Neural progenitor cell (in vitro differentiated cells): Measurements from ENCODE around the gene TNFSF8. TPM values are rescaled to one million over a fixed set of nuclear protein-coding genes. Genes with fewer than 3 reads are reported as not detected.

Experiments used
- DNase-seq: peaks from one replicate; pipeline ENCODE4 v3.0.0-alpha.2; 2016; ENCODE audit warnings: low spot score
- H2AFZ ChIP-seq: fragments of 200-600 bp; sonication (generic); replicated peaks from 2 replicates; pipeline ENCODE4 v1.6.1; 2016; ENCODE audit warnings: antibody characterized with exemption
- H3F3A ChIP-seq: fragments of 200-600 bp; sonication (generic); 2 replicates; pipeline ENCODE4 v1.6.1; 2016; ENCODE audit warnings: antibody characterized with exemption, low read depth
- H3K27ac ChIP-seq: fragments of 200-600 bp; sonication (generic); 2 replicates; pipeline ENCODE4 v1.5.1; 2016; ENCODE audit warnings: mild to moderate bottlenecking
- H3K27me3 ChIP-seq: fragments of 200-600 bp; sonication (generic); 2 replicates; pipeline ENCODE4 v1.6.1; 2016; ENCODE audit warnings: mild to moderate bottlenecking, moderate library complexity
- H3K36me3 ChIP-seq: fragments of 200-600 bp; sonication (generic); 2 replicates; pipeline ENCODE4 v1.5.1; 2016
- H3K4me1 ChIP-seq: fragments of 200-600 bp; sonication (generic); 2 replicates; pipeline ENCODE4 v1.6.1; 2016; ENCODE audit warnings: mixed run types
- H3K4me2 ChIP-seq: fragments of 200-600 bp; sonication (generic); 2 replicates; pipeline ENCODE4 v1.6.1; 2016
- H3K4me3 ChIP-seq: fragments of 200-600 bp; sonication (generic); 2 replicates; pipeline ENCODE4 v1.5.1; 2016
- H3K79me2 ChIP-seq: fragments of 200-600 bp; sonication (generic); 2 replicates; pipeline ENCODE4 v1.6.1; 2016; ENCODE audit warnings: low read depth
- H3K9ac ChIP-seq: fragments of 200-600 bp; sonication (generic); 2 replicates; pipeline ENCODE4 v1.6.1; 2016
- H3K9me3 ChIP-seq: fragments of 200-600 bp; sonication (generic); 2 replicates; pipeline ENCODE4 v1.5.1; 2016; ENCODE audit warnings: low read depth
- H4K20me1 ChIP-seq: fragments of 200-600 bp; sonication (generic); 2 replicates; pipeline ENCODE4 v1.6.1; 2016; ENCODE audit warnings: low read depth
- H3K27ac Mint-ChIP-seq: 3 replicates; pipeline ENCODE4 v1.8.0; 2021; ENCODE audit warnings: mixed read lengths
- H3K27me3 Mint-ChIP-seq: 2 replicates; pipeline ENCODE4 v1.8.0; 2022; ENCODE audit warnings: low read depth, mild to moderate bottlenecking, inconsistent platforms, moderate library complexity, mixed read lengths; ENCODE audit not compliant: insufficient read depth
- H3K36me3 Mint-ChIP-seq: 3 replicates; pipeline ENCODE4 v1.8.0; 2021; ENCODE audit warnings: mixed read lengths
- H3K4me1 Mint-ChIP-seq: 3 replicates; pipeline ENCODE4 v1.8.0; 2021; ENCODE audit warnings: mixed read lengths
- H3K4me3 Mint-ChIP-seq: 3 replicates; pipeline ENCODE4 v1.8.0; 2021; ENCODE audit warnings: mild to moderate bottlenecking, moderate library complexity, mixed read lengths
- H3K9me3 Mint-ChIP-seq: 3 replicates; pipeline ENCODE4 v1.8.0; 2020; ENCODE audit warnings: mixed read lengths
- EZH2 ChIP-seq: fragments of 200-600 bp; sonication (generic); IDR thresholded peaks from 2 replicates; pipeline ENCODE4 v1.6.1; 2017; ENCODE audit warnings: antibody characterized with exemption, mild to moderate bottlenecking, moderate library complexity
- EZH2phosphoT487 ChIP-seq: fragments of 200-600 bp; sonication (generic); IDR thresholded peaks from 2 replicates; pipeline ENCODE4 v1.6.1; 2017; ENCODE audit warnings: antibody characterized with exemption
- total RNA-seq: library from RNA; depleted of rRNA; stranded (reverse); fragments of >200 nt; gene quantifications from 2 replicates; pipeline ENCODE4 v1.2.3, GENCODE V29; 2015; ENCODE audit warnings: low replicate concordance
- TF ChIP-seq, protein P1 (sequence below): fragments of 200-600 bp; sonication (generic); IDR thresholded peaks from 2 replicates; pipeline ENCODE4 v1.5.1; 2017; ENCODE audit warnings: antibody characterized with exemption, mild to moderate bottlenecking

Gene TNFSF8
- total RNA-seq, 1 donor from 2014 or later: not detected

DNA sequence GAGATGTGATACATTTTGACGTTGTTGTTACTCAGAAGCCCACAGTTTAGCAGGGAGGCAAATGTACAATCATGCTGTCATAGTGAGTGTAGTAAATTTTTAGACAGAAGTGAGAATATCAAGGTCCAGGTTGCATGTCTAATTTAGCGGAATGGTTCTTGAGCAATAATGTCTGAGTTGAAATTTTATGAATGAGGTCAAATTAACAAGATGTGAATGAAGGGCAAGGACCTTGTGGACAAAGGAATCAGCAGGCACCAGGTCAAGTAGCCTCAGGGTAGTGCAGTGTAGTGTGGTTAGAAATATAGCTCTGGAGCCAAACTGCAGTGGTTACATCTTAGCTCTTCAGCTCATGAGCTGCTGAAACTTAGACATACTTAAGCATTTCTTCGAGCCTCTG lies 36.2 kb downstream of the TNFSF8 start:
- no peak overlapping the region for H3K4me3 ChIP-seq
- H3K27ac ChIP-seq: no peak overlapping the region
- no peaks in the 10 kb centered on the region for H3K4me1 ChIP-seq
- no peak for TF ChIP-seq EZH2
- TF ChIP-seq, protein P1, sequence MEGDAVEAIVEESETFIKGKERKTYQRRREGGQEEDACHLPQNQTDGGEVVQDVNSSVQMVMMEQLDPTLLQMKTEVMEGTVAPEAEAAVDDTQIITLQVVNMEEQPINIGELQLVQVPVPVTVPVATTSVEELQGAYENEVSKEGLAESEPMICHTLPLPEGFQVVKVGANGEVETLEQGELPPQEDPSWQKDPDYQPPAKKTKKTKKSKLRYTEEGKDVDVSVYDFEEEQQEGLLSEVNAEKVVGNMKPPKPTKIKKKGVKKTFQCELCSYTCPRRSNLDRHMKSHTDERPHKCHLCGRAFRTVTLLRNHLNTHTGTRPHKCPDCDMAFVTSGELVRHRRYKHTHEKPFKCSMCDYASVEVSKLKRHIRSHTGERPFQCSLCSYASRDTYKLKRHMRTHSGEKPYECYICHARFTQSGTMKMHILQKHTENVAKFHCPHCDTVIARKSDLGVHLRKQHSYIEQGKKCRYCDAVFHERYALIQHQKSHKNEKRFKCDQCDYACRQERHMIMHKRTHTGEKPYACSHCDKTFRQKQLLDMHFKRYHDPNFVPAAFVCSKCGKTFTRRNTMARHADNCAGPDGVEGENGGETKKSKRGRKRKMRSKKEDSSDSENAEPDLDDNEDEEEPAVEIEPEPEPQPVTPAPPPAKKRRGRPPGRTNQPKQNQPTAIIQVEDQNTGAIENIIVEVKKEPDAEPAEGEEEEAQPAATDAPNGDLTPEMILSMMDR: no peak
- TF ChIP-seq EZH2phosphoT487: no peak
- H3K27me3 ChIP-seq: no peaks in the 10 kb centered on the region
- no peak for DNase-seq
- no peaks in the 10 kb centered on the region for H3K36me3 ChIP-seq
- peaks cover 4% of the 10 kb centered on the region for H3K4me1 Mint-ChIP-seq
- no peaks in the 10 kb centered on the region for H3K9me3 Mint-ChIP-seq
- no peak overlapping the region for H3K9ac ChIP-seq
- no peak overlapping the region for H2AFZ ChIP-seq
- no peaks in the 10 kb centered on the region for H3K79me2 ChIP-seq
- no peak overlapping the region for H3K4me3 Mint-ChIP-seq
- no peaks in the 10 kb centered on the region for H3K27me3 Mint-ChIP-seq
- H4K20me1 ChIP-seq: no peaks in the 10 kb centered on the region
- H3K27ac Mint-ChIP-seq: no peak overlapping the region
- H3K9me3 ChIP-seq: no peaks in the 10 kb centered on the region
- H3F3A ChIP-seq: no peaks in the 10 kb centered on the region
- H3K4me2 ChIP-seq: no peak overlapping the region
- H3K36me3 Mint-ChIP-seq: no peaks in the 10 kb centered on the region

DNA sequence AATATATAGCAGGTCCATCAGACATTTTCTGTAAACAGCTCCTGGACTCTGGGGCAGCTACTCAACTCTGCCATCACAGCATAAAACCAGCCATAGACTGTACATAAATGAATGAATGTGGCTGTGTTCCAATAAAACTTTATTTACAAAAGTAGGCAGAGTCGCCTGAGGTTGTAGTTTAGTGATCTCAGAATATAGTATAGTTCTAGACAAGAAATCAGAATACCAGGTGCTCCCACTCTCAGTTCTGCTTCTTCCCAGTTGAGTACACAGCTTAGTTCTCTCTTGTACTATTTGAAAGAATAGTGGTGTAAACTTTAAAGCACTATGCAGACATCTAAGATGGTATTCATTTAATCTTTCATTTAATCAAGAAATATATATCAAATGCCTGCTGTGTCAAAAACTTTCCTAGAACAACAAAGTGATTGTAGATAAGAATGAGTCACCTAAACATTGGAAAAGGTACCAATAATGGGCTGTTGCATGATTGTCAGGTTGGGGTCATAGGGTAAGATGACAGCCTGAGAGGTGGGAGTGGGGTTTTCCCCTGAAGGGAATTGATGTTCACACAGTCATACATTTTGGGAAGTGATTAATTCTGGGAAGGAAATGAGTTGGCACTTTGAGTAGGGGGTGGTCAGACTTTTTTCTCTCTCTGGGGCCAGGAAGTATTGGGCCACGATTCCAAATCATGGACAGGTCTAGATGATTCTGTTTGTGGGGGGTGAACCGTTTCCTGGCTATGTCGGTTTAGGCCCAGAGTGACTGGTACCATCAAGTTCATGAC lies 37.0 kb downstream of the TNFSF8 start:
- TF ChIP-seq EZH2: no peak
- no peak for TF ChIP-seq EZH2phosphoT487
- TF ChIP-seq, protein P1: no peak
- Histone ChIP-seq H3K4me1 (peaks cover 6% of the 10 kb centered on the region), H2AFZ (no peak overlapping the region), H3K27me3 (no peaks in the 10 kb centered on the region), H3K4me3 (no peak overlapping the region), H4K20me1 (no peaks in the 10 kb centered on the region), H3K9me3 (no peaks in the 10 kb centered on the region), H3K36me3 (no peaks in the 10 kb centered on the region), H3F3A (no peaks in the 10 kb centered on the region), H3K79me2 (no peaks in the 10 kb centered on the region), H3K4me2 (no peak overlapping the region), H3K27ac (no peak overlapping the region), H3K9ac (no peak overlapping the region)
- peaks cover 8% of the 10 kb centered on the region for H3K4me1 Mint-ChIP-seq
- no peak for DNase-seq
- no peak overlapping the region for H3K4me3 Mint-ChIP-seq
- no peaks in the 10 kb centered on the region for H3K36me3 Mint-ChIP-seq
- H3K9me3 Mint-ChIP-seq: no peaks in the 10 kb centered on the region
- no peak overlapping the region for H3K27ac Mint-ChIP-seq
- H3K27me3 Mint-ChIP-seq: no peaks in the 10 kb centered on the region

- no peak for DNase-seq
- H3K4me3 Mint-ChIP-seq: no peak overlapping the region
- Histone ChIP-seq H3K9ac (no peak overlapping the region), H3F3A (no peaks in the 10 kb centered on the region), H3K4me1 (peaks cover 9% of the 10 kb centered on the region), H3K9me3 (no peaks in the 10 kb centered on the region), H3K4me2 (no peak overlapping the region), H3K27ac (no peak overlapping the region), H3K27me3 (no peaks in the 10 kb centered on the region), H4K20me1 (no peaks in the 10 kb centered on the region), H2AFZ (no peak overlapping the region), H3K79me2 (no peaks in the 10 kb centered on the region), H3K36me3 (no peaks in the 10 kb centered on the region), H3K4me3 (no peak overlapping the region)
- H3K36me3 Mint-ChIP-seq: no peaks in the 10 kb centered on the region
- H3K27ac Mint-ChIP-seq: no peak overlapping the region
- no peaks in the 10 kb centered on the region for H3K27me3 Mint-ChIP-seq
- TF ChIP-seq EZH2phosphoT487 (no peak), EZH2 (no peak)
- TF ChIP-seq, protein P1: no peak
- peaks cover 2% of the 10 kb centered on the region for H3K9me3 Mint-ChIP-seq
- H3K4me1 Mint-ChIP-seq: peaks cover 9% of the 10 kb centered on the region
Measured at GRCh38 chr9:114889802-114890224, 40.6 kb downstream of the TNFSF8 start.
